Endothelial cell of umbilical vein (primary cell): ENCODE measurements around the gene CEACAM16. TPM values are rescaled to one million over a fixed set of nuclear protein-coding genes. Genes with fewer than 3 reads are reported as not detected.

Experiments used
- BruUV-seq: library from RNA; stranded (reverse); fragments of 400-500 nt; replicated peaks from 2 replicates; lab custom pipeline; 2021; lab: Mats Ljungman, UMichigan
- CTCF ChIA-PET: fragments of 300-600, 350-600 bp; sonication (Branson Sonifier 250); formaldehyde crosslinking; loops from one replicate; lab custom pipeline; 2021; ENCODE audit warnings: antibody characterized with exemption, inconsistent platforms; lab: Charles Lee
- POLR2A ChIA-PET: fragments of 300-600, 350-600 bp; sonication (Branson Sonifier 250); formaldehyde crosslinking; loops from one replicate; lab custom pipeline; 2021; ENCODE audit warnings: antibody characterized with exemption, inconsistent platforms; lab: Charles Lee
- DNase-seq: peaks from one replicate; pipeline ENCODE4 v3.0.0-alpha.2; 2011; ENCODE audit warnings: low read depth, low spot score
- FAIRE-seq: peaks from 2 replicates; lab custom pipeline; 2011; peaks lifted over from hg19 to GRCh38; lab: Jason Lieb, UNC
- H2AFZ ChIP-seq: 2 replicates; pipeline ENCODE4 v1.6.0; 2012; ENCODE audit warnings: low read depth, low read length, control low read depth, inconsistent platforms
- H3K27ac ChIP-seq: 2 replicates; pipeline ENCODE4 v1.5.1; 2011; ENCODE audit warnings: low read depth, mild to moderate bottlenecking, control low read depth, low read length, moderate library complexity; ENCODE audit not compliant: insufficient read depth
- H3K27me3 ChIP-seq, 2 experiments: 2 replicates each; pipeline versions ENCODE4 v1.6.0 to v1.6.1; 2011; ENCODE audit warnings: low read length in 2 of 2, mixed read lengths in 1 of 2; ENCODE audit not compliant: control insufficient read depth in 2 of 2, insufficient read depth in 2 of 2
- H3K36me3 ChIP-seq, 2 experiments: 2 replicates in 1 of 2; 3 replicates in 1 of 2; pipeline ENCODE4 v1.5.1; 2011; ENCODE audit warnings: low read length in 2 of 2, mild to moderate bottlenecking in 1 of 2, moderate library complexity in 1 of 2; ENCODE audit not compliant: control insufficient read depth in 2 of 2, insufficient read depth in 2 of 2; ENCODE audit errors: extremely low read depth in 1 of 2
- H3K4me1 ChIP-seq: 3 replicates; pipeline ENCODE4 v1.5.1; 2011; ENCODE audit warnings: mild to moderate bottlenecking, low read length; ENCODE audit not compliant: control insufficient read depth, insufficient read depth; ENCODE audit errors: extremely low read depth
- H3K4me2 ChIP-seq: 2 replicates; pipeline ENCODE4 v1.6.1; 2011; ENCODE audit warnings: low read length, control low read depth, mixed read lengths; ENCODE audit not compliant: insufficient read depth
- H3K4me3 ChIP-seq, 3 experiments: fragments of 200-600 bp in 1 of 3; sonication (generic), shearing (Covaris generic) in 1 of 3; replicated peaks in 1 of 3; 2 replicates each; pipeline ENCODE4 v1.5.1; 2011 to 2016; ENCODE audit warnings: control low read depth in 3 of 3, low read length in 3 of 3, mild to moderate bottlenecking in 2 of 3, inconsistent platforms in 1 of 3, low read depth in 1 of 3, moderate library complexity in 1 of 3; ENCODE audit not compliant: insufficient read depth in 1 of 3
- H3K79me2 ChIP-seq: 2 replicates; pipeline ENCODE4 v1.6.0; 2012; ENCODE audit warnings: low read length, inconsistent platforms; ENCODE audit not compliant: control insufficient read depth, insufficient read depth
- H3K9ac ChIP-seq: replicated peaks from 2 replicates; pipeline ENCODE3; 2011; ENCODE audit warnings: low read length, control low read depth; ENCODE audit not compliant: insufficient read depth; ENCODE audit errors: extremely low read depth
- H3K9me1 ChIP-seq: replicated peaks from 3 replicates; pipeline ENCODE4 v1.6.0; 2011; ENCODE audit warnings: mild to moderate bottlenecking, low read length; ENCODE audit not compliant: control insufficient read depth, insufficient read depth; ENCODE audit errors: extremely low read depth
- H3K9me3 ChIP-seq: replicated peaks from 2 replicates; pipeline ENCODE4 v1.5.1; 2012; ENCODE audit warnings: low read length, inconsistent platforms; ENCODE audit not compliant: control insufficient read depth, insufficient read depth
- H4K20me1 ChIP-seq: replicated peaks from 2 replicates; pipeline ENCODE3; 2011; ENCODE audit warnings: mild to moderate bottlenecking, low read length; ENCODE audit not compliant: control insufficient read depth, insufficient read depth; ENCODE audit errors: extremely low read depth
- EZH2 ChIP-seq: IDR thresholded peaks from 2 replicates; pipeline ENCODE4 v1.6.1; 2012; ENCODE audit warnings: borderline replicate concordance, low read depth, mild to moderate bottlenecking, moderate library complexity, low read length, inconsistent platforms; ENCODE audit not compliant: severe bottlenecking
- FOS ChIP-seq: IDR thresholded peaks from 2 replicates; pipeline ENCODE4 v1.6.1; 2011; ENCODE audit warnings: mild to moderate bottlenecking, low read length, moderate library complexity, borderline replicate concordance; ENCODE audit not compliant: insufficient read depth
- GATA2 ChIP-seq: IDR thresholded peaks from 2 replicates; pipeline ENCODE4 v1.7.0; 2011; ENCODE audit warnings: low read depth, mild to moderate bottlenecking, moderate library complexity, mixed read lengths, low read length; ENCODE audit not compliant: insufficient read length, insufficient read depth
- JUN ChIP-seq: IDR thresholded peaks from 2 replicates; pipeline ENCODE4 v1.6.1; 2011; ENCODE audit warnings: borderline replicate concordance, low read depth; ENCODE audit not compliant: insufficient read length, insufficient read depth
- MYC ChIP-seq: IDR thresholded peaks from one replicate; pipeline ENCODE4 v1.6.1; 2011; ENCODE audit warnings: mild to moderate bottlenecking, low read depth, low read length
- POLR2A ChIP-seq: IDR thresholded peaks from 2 replicates; pipeline ENCODE4 v1.6.1; 2012; ENCODE audit warnings: low read depth, mild to moderate bottlenecking, control low read depth, low read length
- POLR2AphosphoS5 ChIP-seq: IDR thresholded peaks from 2 replicates; pipeline ENCODE4 v1.6.1; 2012; ENCODE audit warnings: low read depth, mild to moderate bottlenecking, control low read depth, low read length, moderate library complexity; ENCODE audit not compliant: insufficient read depth
- dilution Hi-C: fragments of 300-500 bp; cut with MboI; formaldehyde crosslinking; loops from one replicate; pipeline ENCODE4 v1.15.0; 2019; ENCODE audit warnings: low sequenced_read_pairs; ENCODE audit not compliant: extremely low pct_ligation_motif_present
- intact Hi-C: fragments of 100-400 bp; cut with micrococcal nuclease; formaldehyde crosslinking; loops from one replicate; pipeline ENCODE4 v1.10.0; 2022
- polyA plus RNA-seq, 4 experiments: library from polyadenylated mRNA; depleted of rRNA in 3 of 4; stranded (reverse) in 3 of 4; unstranded in 1 of 4; fragments of >200 nt; gene quantifications; 2 replicates each; pipeline versions ENCODE4 v1.2.1 to v1.2.3, GENCODE V29; 2011 to 2012; ENCODE audit warnings: missing spikeins in 1 of 4
- total RNA-seq: library from RNA; stranded (reverse); gene quantifications from 2 replicates; pipeline ENCODE4 v1.2.3, GENCODE V29; 2021
- TF ChIP-seq, protein P1 (sequence below), 2 donors: IDR thresholded peaks; 1 replicate in 1 of 2; 2 replicates in 1 of 2; pipeline ENCODE4 v1.5.1; 2011; ENCODE audit warnings: low read length in 2 of 2, mild to moderate bottlenecking in 2 of 2, moderate library complexity in 2 of 2, control low read depth in 1 of 2, inconsistent platforms in 1 of 2, low read depth in 1 of 2; ENCODE audit not compliant: insufficient read depth in 1 of 2; ENCODE audit errors: extremely low read depth in 1 of 2
- TF ChIP-seq, protein P2 (sequence below): IDR thresholded peaks from 2 replicates; pipeline ENCODE4 v1.6.1; 2011; ENCODE audit not compliant: insufficient read depth, insufficient read length

Gene CEACAM16
- total and polyA plus RNA-seq, 2 donors (not counting 3 experiments of a cell fraction or from before 2014, with no cell fraction given) = not detected

DNA sequence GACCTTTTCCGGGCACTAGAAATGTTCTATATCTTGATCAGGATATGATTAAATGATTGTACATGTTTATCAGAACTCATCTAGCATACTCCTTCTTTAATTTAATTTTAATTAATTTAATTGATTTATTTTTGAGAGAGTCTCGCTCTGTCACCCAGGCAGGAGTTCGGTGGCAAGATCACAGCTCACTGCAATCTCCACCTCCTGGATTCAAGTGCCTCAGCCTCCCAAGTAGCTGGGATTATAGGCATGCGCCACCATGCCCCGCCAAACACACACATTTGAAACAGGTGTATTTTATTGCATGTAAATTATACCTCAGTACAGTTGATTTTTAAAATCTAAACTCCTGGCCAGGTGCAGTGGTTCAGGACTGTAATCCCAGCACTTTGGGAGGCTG, 32.1 kb downstream of the CEACAM16 start:
- H3K27ac ChIP-seq = no peak overlapping the region
- H3K4me3 ChIP-seq = no peak overlapping the region
- TF ChIP-seq FOS (no peak), POLR2AphosphoS5 (no peak), POLR2A (no peak), JUN (no peak), EZH2 (no peak), MYC (no peak), GATA2 (no peak)
- TF ChIP-seq, protein P1, sequence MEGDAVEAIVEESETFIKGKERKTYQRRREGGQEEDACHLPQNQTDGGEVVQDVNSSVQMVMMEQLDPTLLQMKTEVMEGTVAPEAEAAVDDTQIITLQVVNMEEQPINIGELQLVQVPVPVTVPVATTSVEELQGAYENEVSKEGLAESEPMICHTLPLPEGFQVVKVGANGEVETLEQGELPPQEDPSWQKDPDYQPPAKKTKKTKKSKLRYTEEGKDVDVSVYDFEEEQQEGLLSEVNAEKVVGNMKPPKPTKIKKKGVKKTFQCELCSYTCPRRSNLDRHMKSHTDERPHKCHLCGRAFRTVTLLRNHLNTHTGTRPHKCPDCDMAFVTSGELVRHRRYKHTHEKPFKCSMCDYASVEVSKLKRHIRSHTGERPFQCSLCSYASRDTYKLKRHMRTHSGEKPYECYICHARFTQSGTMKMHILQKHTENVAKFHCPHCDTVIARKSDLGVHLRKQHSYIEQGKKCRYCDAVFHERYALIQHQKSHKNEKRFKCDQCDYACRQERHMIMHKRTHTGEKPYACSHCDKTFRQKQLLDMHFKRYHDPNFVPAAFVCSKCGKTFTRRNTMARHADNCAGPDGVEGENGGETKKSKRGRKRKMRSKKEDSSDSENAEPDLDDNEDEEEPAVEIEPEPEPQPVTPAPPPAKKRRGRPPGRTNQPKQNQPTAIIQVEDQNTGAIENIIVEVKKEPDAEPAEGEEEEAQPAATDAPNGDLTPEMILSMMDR (IDR thresholded peaks at IDR 0.05; ENCODE audit: extremely low read depth in 1 of 2, insufficient read depth in 1 of 2, low read depth in 1 of 2, low read length in 2 of 2) = no peak
- TF ChIP-seq, protein P2, sequence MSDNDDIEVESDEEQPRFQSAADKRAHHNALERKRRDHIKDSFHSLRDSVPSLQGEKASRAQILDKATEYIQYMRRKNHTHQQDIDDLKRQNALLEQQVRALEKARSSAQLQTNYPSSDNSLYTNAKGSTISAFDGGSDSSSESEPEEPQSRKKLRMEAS = no peak
- H3K79me2 ChIP-seq = no peaks in the 10 kb centered on the region
- ChIA-PET POLR2A (no interaction called here), CTCF (interaction anchor here (1.4 to 15.8 kb wide), 4 partner anchors 11 to 160 kb away, joined by 4 to 688 read pairs (median 5); partner anchors contain the start of gene CBLC)
- H3K4me2 ChIP-seq = no peak overlapping the region
- no peaks in the 10 kb centered on the region for H4K20me1 ChIP-seq
- H3K9ac ChIP-seq = no peak overlapping the region
- BruUV-seq = no TSS peak
- FAIRE-seq = no peak
- no peak overlapping the region for H2AFZ ChIP-seq
- H3K4me1 ChIP-seq = no peaks in the 10 kb centered on the region
- DNase-seq = no peak
- H3K27me3 ChIP-seq = no peaks in the 10 kb centered on the region
- H3K9me3 ChIP-seq = no peaks in the 10 kb centered on the region
- intact Hi-C loops (no loop called here), dilution Hi-C loops (no loop called here)
- no peaks in the 10 kb centered on the region for H3K9me1 ChIP-seq
- no peaks in the 10 kb centered on the region for H3K36me3 ChIP-seq
